ENCODE data around the gene CRADD.

The CRADD gene

DNA sequence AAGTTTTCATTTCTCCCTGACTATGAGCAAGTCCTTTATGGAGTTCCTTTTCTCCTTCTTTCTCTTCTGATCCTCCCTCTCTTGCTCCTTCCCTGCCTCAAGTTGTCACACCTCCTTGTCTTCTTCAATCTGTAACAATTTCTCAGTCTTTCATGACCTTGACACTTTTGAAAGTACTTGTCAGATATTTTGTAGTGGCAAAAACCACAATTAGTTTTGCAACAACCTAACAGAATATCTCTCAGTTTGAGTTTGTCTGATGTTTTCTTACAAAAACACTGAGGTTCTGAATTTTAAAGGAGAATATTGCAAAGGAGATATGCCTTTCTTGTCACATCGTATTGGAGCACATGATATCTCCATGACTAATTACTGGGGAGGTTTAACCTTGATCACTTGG is 4.1 kb upstream of the CRADD start:
- DNase-seq, result no peak

DNA sequence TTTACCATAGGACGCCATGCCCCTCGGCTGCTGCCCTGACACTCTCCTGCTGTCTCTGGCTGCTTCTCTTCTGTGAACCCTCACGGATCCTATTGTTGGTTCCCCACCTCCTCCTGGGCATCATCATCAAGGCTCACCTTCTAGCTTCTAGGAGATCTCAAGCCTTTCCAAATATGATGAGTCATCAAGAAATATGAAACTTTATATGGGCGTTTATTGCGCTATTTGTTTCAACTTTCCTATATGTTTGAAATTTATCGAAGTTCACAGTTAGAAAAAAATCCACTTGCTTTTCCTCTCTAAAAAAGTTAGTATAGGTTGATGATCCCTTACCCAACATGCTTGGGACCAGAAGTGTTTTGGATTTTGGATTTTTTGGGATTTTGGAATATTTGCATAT is 2.8 kb upstream of the CRADD start:
- DNase-seq, result no peak

DNA sequence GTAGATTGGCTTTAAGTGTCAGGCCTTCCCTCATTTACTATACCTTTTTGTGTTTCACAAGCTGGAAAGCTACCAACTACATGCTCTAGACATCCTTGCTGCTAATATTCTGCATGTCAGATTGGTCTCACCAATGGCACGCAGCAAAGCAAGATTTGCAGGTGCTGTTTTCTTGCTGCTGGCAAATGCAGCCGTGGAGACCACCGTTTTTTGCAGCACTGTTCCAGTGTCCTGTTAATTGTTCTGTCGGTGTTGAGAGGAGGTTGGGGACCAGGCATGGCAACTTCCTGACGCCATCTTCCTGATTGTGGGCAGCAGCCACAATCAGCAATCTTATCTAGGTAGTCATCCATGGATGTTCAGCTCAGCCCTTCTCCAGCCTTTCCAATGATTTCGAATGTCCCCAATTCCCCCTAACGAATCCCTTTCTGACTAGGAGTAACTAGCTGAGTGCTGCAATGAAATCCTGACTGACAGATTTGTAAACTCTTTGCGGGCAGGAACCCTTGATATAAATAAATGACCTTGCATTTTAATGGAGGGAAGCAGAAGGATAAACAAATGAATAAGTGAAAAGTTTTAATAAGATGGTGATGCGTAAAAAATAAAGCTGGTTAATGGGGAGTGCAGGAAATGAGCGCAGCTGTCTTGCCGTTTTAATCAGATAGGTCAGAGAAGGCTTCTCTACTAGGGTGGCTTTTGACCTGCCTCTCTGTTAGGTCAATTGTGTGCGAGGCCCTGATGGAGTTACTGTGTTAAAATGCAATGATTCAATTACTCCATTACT is 574 bp upstream of the CRADD start:
- DNase-seq, result no peak

DNA sequence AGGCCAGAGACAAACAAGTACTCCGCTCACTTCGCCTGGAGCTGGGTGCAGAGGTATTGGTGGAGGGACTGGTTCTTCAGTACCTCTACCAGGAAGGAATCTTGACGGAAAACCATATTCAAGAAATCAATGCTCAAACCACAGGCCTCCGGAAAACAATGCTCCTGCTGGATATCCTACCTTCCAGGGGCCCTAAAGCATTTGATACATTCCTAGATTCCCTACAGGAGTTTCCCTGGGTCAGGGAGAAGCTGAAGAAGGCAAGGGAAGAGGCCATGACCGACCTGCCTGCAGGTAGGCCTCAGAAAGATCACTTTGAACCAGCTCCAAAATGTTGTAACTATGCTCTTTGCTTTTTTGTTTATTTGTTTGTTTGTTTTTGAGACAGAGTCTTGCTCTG is 1.6 kb downstream of the CRADD start:
- no peak for DNase-seq

DNA sequence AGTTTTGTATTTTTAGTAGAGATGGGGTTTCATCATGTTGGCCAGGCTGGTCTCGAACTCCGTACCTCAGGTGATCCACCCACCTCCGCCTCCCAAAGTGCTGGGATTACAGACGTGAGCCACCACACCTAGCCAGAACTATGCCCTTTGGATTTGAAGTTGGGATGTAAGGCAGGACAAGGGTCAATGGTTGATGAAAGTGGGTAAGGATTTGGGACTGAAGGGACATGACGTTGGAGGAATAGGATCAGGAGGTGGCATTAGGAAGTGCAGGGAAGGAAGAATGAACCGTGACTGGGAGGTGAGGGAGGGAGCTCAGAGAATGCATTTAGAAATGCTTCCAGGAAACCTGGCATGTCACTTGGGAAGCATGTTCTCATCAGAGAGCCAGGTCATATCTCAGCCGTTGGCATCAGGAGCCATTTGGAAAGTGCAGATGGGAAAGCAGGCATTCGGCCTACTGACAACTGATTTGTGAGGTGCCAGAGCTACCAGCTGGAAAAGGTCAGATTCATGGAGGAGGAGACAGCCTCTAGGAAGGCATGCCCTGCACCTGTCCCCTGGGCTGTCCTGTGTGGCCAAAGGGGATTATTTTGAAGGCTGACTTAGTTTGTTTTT is 2.2 kb downstream of the CRADD start:
- no peak for DNase-seq

DNA sequence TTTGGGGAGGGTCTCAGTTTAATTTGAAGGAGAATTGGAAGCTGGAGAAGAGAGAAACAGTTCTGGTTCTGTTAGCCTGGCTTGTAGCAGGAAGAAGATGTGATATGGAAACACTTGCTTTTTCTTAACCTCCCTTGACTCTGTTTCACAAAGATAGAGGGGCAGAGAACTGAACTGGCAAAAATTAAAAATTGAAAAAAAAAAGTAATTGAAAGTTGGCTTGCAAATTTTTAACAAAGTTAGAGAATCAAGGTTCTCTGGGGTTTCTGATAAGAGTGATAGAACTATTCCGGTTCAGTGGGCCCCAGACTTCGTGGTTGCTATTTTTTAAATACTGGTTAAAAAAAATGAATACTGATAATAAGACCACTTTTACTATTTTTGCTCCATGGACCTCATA is 2.8 kb downstream of the CRADD start:
- DNase-seq, result no peak

DNA sequence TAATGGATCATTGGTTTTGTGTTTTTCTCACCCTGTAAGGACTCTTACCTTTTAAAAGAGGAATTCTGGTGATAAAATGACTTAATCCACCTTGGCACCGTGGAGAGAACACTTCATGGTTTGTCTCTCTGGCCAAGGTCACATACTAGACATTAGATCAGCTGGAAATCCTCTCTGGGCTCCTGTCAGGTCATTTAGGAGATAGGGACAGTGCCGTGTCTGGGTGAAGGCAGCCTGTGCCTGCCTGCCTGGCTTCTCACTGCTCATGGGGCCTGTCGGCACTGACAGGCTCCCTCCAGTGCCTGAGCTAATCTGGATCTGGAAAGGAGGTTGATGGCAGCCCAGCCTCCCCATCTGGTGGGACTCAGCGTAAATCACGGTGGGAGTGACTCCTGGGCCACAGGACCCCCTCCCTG is 5.7 kb downstream of the CRADD start:
- DNase-seq, result no peak

DNA sequence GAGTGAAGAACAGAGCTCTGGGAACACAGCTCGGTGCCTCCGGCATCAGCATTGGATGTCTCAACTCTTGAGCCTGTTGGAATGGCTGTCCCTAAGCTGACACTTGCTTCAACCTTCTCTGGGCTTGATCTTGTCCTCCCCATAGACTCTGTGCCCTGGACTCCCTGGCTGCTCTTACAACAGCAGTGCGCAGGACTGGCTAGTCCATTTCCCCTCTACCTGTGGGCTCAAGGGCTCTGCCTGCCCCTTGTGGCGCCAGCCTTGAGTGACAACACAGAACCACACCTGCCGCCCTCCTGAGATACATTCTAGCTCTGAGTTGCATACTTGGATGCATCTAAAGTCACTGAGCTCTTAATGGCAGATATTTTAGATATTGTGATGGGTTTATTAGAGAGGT is 6.2 kb downstream of the CRADD start:
- DNase-seq, result no peak

DNA sequence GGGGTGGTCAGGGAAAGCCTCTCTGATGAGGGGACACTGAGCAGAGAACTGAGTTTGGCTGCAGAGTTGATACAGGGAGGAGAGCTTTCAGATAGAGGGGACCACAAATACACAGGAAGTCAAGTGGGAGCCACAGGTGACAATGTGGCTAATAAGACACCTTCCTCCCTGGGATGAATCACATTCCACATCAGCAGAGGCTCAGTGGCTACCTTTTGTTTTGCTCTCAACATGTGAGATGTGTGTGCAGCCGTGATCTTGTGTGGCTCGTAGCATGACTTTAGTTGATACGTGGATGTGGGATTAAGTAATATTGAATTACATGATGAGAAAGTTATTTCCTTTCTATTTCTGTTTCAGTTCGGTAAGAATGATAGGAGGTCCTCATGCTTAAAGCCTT is 7.5 kb downstream of the CRADD start:
- no peak for DNase-seq

DNA sequence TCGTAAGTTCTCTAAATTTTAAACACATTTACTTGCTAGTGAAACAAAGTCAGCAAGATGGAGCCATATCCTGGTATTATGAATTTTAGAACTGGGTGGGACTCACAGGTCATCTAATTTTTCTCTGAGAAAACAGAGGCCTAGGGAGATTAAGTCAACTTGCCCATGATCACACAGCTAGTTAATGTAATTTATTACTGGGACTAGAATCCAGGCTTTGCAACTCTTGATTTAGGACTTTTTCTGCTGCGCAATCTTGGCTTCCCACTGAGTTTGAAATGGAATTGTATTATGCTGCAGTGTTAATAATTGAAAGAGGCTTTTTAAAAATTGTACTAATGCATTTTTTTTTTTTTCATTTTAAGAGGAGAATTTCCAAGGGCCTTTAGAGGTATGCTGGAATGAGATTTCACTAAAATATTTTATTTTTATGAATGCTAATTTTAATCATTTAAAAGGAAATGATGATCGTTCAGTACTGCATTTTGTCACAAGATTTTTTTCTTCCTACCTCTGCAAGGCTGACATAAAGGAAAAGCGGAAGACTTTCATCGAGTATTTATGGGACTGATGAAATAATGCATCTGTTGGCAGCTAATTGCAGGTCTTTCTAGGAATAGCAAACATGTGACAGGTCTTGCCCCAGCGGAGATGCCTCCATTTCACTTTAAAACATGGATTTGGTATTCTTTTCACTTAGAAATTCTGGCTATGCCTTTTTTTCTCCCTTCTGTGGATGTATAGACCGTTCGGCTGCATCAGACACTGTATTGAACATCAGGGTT is 9.6 kb downstream of the CRADD start:
- DNase-seq, result no peak

DNA sequence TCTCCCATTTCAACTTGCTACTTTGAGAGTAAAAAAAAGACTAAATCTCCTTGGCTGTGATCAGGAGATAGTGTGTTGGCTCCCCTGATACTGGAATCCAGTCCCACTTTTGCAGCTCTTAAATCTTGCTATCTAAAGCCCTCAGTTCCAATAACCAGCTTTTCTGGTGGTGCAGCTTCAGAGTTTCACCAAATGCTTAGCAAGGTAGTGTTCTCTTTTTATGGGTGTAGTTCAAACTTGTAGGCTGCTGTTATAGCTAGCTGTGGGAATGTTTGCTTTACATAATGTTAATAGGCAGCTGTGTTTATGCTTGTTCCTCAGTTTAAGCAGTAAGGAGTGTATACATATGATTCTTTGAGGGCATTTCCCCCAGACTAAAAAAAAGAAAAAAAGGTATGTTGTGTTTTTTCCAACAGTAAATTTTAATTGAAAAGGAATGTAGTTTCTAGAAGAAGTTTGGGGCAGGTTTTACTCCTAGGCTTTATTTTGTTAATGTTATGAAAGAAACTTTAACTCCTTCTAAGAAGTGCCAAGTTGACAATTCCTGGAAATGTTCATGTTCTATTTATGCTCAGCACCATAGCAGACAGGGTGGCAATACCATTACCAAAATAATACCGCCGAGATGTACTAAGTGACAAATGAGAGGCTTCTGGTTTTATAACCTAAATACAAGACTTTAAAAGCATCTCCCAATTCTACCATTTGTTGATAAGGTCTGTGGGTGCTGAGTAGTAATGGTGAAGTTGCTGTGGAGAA is 12.1 kb downstream of the CRADD start:
- DNase-seq, result no peak

DNA sequence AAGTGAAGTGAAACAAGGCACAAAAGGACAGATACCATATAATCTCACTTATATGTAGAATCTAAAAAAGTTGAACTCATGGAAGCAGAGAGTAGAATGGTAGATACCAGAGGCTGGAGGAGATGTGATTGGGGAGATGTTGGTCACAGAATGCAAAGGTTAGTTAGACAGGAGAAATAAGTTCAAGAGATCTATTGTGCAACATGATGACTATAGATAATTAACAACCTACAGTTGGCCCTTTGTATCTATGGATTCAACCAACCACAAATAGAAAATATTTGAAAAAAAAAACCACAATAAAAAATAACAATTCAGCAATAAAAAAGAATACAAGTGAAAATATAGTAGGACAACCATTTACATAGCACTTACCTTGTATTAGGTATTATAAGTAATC is 19.3 kb downstream of the CRADD start:
- DNase-seq, result no peak

DNA sequence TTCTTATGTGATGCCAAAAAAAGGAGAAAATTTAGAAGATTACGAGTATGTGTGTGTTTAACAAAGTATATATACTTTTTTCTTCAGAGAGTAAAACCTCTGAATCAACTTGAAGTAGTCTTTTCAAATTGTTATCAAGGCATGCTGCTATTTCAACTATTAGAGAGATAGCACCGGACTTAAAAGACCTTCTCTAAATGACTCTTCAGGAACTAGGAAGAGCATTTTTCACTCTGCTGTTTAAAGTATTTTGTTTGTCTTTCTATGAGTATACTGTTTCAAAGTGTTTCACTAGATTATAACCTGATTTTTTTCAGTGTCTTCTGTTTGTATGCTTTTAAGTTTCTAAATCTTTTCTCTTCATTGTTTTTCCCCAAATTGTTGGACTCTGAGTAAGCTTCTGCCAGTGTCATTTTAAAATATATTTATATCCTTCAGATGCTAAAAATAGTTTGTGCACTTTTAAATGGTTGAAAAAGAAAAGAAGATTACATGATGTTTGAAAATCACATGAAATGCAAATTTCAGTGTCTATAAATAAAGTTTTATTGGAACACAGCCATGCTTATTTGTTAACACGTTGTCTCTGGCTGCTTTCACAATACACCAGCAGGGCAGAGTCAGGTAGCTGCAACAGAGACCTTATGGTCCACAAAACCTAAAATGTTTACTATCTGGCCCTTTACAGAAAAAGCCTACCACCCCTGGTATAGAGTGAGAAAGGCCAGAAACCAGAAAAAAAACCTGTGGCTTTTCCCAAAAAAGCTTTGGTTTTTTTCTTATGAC is 21.3 kb downstream of the CRADD start:
- DNase-seq, result no peak

DNA sequence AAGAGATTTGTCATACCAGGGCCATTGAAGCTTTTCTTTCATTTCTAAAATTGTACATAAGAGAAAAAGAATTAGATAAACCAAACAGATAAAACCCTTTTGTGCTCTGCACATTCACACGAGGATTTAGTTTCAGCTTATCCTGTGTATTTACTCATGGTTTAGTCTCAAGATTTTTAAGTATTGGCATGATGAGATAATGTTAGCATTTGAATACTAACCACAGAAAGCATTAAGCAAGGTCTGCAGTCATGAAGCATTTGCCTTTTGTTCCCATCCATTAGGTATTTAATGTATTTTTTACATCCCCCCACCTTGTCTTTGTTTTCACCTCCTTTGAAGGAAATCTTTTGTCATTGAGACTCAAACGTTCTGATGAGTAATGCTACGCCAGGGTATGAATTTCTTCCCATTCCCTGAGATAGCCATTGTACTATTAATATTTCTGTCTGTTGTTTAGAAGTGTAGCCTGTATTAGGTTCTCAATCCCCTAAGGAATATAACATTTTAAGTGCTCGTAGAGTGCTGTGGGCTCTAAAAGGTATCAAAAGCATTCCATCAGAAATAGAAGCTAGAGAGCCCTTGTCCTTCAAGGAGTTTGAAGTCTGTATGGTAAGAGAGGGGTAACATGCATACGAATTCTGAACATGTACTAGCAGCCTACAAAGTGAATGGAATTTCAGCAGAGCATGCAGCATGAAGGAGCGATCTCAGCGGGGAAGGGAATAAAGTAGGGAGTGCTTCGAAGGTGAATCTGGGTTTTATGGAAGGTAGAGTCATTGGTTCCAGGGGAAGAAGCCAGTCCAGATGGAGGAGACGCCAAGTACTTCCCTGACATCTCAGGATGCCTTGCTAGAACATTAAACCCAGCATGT is 22.3 kb downstream of the CRADD start:
- no peak for DNase-seq

DNA sequence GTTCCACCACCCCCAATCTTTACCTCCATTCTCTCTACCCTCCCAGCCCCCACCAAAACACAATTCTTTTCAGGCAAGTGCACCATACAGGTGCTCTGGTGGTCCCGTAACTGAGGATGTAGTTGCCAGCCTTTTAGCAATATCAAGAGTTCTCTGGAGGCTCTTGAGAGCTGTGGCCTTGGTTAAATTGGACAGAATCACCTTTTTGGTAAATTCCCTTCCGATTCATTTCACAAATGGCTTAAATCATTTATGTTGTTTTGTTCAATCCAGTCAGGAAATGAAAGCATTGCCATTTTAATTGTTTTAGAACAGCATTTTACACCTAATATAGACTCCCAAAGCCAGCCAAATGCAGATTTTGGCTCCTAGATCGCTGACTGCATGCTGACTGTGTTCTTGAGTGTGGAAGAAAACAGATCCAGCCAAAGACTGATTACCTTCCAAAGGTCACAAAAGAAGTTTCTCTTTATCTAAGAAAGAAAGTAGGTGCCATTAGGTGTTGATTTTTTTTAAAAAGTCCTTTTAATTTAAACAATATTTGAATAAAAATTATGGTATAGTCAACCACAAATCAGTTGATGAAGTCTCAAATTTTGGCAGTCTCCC is 25.6 kb downstream of the CRADD start:
- DNase-seq, result no peak

DNA sequence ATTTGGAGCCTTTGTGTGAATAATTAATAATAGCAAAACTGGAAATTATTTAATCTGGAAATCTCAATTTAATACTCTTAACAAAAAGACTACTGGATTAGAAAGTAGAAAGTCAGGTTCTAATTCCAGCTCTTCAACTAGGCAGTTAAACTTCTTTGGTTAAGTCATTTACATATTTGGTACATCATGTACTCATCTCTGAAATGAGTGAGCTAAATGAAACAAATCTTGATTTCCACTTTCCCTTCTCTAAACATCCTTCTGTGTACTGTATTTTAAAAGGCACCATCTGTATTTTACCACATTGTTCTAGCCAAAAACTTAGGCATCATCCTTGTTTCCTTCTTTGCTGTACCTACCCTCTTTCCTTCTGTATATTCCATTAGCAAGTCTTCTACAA is 26.9 kb downstream of the CRADD start:
- no peak for DNase-seq

DNA sequence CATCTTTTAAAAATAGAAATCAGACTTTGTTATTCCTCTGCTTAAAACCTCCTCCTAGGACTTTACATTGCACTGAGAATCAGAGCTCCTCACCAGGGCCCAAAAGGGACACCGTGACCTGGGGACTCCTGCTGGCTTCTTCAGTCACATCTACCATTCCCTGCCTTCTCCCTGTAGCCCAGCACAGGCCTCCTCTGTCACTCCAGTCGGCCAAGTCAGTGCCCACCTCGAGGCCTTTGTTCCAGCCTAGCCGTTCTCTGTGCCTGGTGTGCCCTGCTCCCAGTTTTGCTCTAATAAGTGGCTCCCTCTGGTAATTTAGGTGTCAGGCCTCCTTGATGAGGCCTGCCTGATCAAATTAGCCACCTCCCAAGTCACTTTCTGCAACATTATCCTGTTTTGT is 27.4 kb downstream of the CRADD start:
- DNase-seq, result no peak

DNA sequence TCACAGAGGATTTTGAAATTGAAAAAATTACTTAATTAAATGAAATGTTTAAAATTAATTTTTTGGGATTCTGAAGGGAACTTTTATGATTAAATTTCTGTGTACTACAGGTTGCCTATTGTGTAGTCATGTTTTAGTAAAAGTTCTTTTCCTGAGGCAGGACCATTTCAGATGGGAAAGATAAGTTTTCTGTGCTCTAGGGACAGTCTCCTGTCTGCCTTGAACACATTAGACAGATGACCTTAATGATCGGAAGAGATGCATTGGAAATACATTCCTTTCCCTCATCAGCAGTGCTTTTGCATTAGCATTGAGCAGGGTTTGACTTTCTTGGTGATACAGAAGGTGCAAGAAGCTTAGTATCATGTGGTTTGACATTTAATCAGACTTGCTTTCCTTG is 28.1 kb downstream of the CRADD start:
- no peak for DNase-seq

DNA sequence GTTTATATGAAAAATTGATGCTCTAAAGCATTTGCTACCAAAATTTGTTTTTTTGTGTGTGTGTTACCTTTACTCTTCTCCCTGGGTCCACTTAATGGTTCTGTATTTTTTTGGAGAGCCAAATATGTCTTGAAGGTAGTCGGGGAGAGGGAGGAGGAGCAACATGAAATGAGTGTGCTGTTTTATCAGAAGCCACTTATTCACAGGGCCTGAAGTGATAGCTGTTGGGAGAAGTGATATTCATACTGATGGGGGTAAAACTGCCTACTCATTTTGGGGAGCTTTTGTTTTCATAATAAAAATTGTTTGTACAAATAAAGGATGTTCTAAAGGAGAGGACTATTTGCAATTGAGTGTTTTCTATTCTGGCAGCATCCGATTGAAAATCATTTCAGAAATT is 29.2 kb downstream of the CRADD start:
- DNase-seq, result no peak

DNA sequence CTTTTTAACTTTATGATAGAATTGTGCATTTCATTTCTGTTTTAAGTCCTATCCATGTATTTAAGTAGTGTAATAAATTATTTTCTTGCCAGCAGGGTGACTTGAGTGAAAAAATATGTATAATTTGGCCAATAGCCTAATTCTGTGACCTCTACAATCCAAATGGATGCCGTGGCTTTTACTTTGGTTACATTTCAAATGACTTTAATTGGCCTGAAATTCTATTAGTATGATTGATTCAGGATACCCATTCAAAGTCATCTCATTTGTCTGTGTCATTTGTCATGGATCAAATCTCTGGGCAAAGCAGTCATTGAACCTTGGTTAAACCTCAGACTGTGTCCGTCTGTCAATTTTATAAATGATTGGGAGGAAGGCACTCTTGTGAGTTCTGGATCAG is 29.6 kb downstream of the CRADD start:
- DNase-seq, result no peak

DNA sequence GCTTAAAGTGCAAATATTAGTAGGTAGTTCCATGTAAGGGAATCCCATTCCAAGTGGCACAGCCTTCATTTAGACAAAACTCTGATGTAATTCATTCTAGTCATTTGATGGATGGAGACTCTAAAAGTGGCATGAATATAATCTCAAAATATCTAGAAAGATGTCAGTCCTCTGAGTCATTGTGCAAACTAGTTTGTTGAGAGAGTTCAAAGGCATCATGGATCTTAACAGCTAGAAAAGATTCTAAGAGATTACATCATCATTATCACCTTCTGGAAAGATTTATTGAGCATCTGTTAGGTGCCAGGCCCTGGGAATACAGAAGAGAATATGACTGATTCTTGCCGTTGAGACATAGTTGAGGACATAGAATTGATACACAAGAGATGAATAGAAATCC is 30.7 kb downstream of the CRADD start:
- no peak for DNase-seq

Measured in bone marrow (tissue), 2 donors.